Hepatic stellate cell (primary cell): ENCODE data around the gene HOXB8.

Experiments used
- DNase-seq: peaks from one replicate; pipeline ENCODE4 v3.0.0; 2011; ENCODE audit warnings: low spot score

Gene HOXB8

DNA sequence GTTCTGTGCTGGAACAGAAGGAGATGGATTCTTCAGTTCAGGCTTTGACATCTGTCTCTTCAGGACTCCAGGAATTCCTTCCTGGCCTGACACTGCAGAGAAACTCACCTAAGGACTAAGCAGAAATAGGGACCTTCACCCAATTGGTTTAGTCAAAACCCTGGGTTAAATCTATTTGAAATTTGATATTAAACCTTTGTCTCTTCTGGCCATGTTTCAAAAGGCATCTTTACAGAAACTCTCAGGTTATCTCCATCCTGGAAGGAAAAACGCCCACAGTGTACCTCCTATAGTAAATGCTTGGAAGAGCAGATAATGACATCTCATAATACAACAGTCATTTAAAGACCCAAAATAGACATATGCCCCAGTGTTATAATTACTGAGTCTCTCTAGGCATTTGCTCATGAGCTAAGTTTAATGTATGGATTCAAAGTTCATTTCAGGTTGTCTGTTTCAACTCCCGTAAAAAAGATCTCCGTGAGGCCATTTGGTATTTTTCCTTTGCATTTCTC is 31.3 kb downstream of the HOXB8 start:
- DNase-seq = no peak

DNA sequence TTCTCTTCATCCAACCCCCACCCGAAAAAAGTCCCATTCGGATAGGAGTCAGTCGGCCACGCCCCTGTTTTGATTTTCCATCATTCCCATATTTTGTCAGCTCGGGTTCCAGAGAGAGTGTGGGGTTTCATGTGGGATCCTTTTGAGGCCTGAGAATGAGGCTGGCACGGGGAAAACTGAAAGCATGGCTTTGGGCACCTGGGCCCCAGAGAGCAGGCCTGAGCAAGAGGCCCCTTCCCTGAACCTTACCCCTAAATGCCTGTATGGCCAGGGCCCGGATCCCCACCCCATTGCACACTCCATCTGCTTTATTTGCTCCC is 32.4 kb downstream of the HOXB8 start:
- DNase-seq = no peak

DNA sequence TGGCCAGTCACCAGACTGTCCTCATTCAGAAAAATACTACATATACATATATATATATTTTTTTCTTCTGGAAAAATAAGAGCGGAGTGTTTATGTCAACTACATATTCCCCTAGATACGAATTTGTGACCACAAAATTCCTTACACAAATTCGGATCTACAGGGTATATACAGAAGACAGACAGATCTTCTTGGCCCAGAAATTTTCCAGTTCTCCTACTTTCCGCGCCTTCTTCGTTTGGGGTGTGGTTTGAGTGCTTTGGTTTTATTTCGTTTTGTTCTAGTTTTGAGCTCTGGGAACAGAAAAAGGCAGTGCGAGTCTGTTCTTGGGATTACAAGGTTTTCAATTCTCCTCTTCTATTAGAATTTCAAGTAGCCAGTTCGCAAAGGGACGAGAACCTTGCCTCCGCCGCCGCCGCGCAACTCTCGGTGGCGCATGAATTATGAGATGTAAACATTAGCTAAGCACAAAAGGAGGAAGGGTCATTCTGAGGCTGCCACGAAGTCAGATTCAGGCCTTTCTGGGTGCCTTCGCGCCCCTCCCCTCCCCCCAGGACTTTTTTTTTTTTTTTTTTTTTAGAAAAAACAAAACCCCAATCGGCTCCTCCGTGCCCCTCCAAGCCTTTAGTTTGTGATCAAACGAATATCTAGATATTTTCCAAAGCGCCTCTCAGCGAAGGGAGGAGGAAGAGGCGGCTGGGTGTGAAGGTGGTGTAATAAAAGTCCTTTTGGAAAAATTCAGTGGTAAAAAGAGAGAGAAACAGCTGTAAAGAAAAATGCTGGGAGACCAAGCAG is 35.1 kb downstream of the HOXB8 start:
- no peak for DNase-seq

DNA sequence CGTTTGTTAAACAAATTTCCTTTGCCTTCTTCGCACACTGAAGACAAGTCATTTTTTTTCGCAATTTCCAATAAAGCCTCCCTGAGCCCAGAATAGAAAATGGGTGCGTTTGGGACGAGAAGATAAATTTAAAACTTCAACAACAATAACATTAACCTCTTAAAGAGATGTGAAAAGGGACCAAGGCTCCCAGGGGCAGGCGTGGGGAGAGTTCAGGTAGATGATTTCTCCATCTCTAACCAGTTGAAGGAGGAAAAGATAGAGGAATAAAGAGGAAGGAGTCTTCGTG is 35.7 kb downstream of the HOXB8 start:
- DNase-seq = no peak

DNA sequence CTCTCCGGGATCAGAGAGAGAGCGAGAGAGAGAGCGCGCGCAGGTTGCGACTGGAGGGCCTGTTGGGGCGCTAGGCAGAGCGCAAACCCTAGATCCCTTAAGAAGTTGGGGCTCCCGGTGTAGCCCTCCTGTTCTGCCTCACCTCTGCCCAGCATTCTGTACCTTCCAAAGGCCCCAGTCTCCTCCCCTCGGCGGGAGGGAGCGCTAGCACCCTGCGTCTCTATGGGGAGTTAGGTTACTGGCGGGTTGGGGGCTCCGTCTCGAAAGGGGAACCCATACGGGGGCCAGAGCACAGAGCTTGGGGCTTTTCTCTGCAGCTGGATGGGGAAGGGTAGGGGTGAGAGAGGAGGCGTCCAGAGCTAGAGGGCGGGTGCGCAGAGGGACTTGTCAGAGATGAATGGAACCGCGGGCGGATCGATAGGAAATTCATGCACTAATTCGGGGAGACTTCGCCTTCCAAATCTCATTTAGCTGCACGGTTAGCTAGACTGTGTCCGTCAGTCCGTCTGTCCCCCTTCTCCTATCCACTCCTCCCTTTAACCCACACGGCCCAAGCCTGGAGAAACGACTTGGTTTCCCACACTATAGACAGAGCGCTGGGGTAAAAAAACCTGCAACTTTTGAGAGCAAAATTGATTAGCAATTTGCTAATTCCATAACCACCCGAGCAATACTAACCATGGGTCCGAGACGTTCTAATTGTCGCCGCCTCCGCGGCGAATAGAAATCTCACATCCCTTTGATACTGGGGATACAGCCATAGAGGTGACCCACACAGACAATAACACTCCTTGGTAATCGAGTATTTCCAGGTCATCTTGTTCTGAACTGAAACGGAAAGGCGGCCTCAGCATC is 36.2 kb downstream of the HOXB8 start:
- DNase-seq = no peak

DNA sequence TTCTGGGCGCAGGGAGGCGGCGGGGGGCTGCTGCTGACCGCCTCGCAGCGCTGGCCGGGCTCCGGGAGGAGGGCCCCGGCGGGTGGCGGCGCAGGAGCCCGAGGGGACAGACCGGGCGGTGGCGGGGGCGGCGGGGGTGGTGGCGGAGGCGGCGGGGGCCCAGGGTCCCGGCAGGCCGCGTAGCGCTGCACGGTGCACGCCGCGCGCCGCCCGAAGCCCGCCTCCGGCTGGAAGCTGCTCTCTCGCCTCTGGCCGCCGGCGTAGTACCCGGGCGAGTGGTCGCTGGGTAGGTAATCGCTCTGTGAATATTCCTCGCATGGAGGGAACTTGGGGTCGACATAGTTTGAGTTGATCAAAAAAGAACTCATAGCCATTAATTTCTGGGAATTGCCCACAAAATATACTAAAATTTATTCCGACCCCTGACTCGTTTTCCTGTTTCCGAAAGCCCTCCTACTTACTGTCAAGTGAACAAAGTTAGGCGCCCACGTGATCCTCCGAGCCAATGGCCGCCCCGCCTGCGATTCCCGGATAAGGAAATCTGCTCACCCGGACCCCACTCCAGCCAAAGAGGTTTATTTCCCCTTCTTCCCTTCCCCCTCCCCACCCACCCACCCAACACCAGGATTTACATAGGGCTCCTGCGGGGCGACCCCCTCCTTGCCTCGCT is 37.0 kb downstream of the HOXB8 start, which contains the start of gene HOXB4:
TSS of gene HOXB4 (minus strand) at position 405 of the 670 bp plus-strand sequence. CDS start at position 374, 31 bp downstream.
- DNase-seq = peak; percentile 83

DNA sequence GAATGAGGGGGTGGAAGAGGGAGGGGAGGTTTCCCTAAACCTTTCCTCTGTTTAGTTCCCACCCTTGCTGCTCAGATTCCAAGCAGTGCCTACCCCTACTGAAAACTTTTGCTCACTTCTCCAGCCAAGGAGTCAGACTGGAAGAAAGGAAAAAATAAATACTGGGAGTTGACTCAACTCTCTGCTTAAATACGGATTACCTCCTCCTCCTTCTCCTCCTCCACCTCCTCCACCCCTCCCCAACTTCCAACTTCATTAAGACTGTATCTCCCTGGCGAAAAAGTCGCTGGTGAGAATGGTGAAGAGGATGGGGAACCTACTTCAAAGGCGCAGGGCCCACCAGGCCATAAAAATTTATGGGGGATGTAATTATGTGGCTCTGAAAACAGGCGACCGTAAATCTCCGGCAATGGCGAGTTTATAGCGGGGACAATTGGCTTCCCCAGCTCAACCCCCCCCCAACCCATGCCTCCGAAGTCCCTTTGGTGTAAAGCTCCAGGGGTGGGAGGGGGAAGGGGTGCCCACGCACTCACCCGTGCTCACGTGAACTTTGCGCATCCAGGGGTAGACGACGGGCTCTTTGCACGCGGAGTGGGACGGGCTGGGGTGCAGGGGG is 37.7 kb downstream of the HOXB8 start:
- DNase-seq = no peak

DNA sequence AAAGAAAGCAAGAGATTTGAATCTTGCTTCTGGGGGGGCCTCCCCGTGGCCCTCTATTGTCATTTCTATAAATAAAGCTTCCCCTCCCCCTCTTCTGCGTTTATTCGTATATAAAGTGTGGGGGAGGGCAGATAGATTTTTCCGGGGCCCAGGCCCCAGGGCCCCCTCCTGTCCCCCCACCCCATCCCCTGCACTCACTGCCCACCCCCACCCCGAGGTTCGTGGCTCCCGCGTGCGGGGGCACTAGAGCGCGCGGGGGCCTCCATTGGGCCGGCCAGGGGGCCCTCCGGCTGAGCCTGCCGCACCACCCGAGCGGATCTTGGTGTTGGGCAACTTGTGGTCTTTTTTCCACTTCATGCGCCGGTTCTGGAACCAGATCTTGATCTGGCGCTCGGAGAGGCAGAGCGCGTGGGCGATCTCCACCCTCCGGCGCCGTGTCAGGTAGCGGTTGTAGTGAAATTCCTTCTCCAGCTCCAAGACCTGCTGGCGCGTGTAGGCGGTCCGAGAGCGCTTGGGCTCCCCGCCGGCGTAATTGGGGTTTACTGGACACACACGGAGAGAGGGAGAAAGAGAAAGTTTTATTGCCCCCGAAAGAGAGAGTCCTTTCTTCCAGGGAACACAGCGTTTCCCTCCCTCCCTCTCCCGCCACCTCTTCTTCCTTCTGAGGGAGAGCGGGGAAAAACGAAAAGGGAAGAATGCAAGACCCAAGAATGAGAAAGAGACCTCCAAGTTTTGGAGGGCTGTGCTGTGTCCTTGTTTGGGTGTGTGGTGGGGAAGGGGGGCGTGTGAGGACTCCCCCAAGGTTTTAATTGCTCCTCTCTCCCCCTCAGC is 38.4 kb downstream of the HOXB8 start:
- DNase-seq = no peak

DNA sequence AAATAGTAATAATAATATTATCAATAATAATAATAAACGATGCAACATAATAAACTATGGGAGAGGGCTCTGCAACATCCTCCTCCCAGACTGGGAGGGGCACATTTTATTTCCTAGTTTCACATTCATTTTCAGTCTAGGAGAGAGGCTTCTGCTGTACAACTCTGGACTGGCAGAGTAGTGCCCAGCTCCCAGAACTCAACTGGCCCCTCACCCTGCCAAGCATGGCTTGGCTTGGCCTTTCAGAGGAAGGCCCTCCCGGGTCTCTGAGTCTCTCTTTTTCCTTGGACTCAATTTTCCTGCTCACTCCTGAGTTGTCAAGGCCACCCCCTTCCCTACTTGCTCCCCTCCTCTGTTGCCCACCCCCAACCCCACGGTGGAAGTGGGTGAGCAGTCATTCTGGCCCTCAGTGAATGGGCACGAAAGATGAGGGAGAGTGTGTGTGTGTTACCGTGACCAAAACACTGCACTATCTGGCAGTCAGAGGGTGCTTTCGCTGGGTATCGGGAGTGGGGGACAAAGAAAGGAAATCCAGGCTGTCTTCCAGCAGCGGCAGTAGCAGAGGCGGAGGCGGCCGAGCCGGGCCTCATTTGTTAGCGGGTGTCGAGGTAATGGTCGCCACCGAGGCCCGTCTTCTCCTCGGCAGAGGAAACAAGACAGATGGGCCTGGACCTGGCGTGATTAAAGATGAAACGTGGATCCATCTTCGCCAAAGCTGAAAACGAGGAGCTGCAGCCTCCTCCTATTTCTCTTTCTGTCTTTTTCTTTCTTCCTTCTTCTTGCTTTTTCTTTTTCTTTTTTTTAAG is 39.2 kb downstream of the HOXB8 start:
- no peak for DNase-seq

DNA sequence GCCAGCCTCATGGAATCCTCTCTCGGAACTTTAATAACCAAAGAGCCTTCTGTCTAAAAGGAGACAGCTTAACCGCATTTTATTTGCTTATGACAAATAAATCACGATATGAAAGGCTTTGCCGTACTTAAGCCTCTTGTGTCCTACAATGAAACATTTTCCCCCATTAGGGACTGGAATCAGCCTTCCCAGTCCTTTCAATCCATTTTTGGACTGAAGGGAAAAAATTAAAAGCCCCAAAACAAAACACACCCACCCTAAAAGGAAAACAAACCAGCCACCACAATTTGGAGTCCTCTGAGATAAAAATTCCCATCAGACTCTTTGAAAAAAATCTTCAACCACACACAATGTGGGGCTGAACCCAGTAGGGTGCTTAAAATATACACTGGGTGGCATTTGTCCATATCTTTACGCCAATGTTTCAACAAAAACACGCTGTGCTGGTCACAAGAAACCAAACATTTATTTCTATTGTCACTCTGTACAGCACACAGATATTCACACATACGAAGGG is 40.0 kb downstream of the HOXB8 start:
- DNase-seq = no peak

DNA sequence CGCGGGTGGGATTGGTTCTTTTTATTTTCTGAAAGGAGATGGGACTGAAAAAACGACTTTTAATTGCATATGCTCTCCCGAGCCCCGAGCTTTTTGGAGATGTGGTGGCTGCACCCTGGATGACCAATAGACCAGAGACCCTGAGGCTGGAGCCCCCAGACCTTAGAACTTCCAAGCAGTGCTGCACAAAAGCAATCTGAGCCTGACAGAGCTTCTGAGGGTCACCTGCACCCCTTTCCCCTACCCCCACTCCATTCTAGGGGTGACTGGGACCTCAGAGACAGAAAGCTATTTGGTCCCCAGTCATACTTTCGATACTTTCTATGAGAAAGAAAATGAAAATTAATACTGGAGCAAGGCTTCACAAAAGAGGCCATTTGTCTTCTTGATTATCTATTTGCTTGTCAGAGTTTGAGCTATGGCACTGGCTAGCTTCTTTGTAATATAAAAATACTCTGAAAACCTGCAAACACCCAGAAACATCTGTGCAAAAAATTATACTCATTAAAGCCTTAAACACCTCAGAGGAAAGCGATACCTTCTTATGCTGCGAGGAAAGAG is 40.5 kb downstream of the HOXB8 start:
- DNase-seq = no peak

DNA sequence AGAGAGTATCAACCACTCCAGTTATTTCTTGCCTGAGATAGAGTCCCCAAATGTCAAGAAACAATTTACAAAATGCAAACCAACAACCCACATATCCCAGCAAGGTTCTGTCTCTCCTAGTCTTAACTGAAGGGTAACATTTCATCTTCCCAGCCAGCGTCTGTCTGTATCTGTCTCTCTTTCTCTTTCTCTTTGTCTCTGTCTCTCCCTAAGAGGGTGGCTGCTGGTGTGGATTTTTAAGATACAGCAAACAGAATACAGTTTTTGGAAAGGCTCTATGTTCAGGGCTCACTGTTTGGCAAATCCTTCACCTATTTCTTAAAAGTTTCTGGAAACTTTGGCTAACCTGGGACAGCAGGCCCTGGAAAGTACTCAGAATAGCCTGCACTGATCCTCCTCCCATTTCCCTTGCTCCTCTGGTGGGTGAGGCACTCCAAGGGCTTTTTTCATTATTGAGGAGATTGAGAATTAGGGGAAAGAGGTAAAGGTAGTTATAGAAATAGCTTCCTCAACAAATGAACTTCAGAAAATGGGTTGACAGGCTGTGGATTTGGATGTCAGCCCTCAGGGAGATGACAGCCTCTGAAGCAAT is 43.2 kb downstream of the HOXB8 start:
- no peak for DNase-seq

DNA sequence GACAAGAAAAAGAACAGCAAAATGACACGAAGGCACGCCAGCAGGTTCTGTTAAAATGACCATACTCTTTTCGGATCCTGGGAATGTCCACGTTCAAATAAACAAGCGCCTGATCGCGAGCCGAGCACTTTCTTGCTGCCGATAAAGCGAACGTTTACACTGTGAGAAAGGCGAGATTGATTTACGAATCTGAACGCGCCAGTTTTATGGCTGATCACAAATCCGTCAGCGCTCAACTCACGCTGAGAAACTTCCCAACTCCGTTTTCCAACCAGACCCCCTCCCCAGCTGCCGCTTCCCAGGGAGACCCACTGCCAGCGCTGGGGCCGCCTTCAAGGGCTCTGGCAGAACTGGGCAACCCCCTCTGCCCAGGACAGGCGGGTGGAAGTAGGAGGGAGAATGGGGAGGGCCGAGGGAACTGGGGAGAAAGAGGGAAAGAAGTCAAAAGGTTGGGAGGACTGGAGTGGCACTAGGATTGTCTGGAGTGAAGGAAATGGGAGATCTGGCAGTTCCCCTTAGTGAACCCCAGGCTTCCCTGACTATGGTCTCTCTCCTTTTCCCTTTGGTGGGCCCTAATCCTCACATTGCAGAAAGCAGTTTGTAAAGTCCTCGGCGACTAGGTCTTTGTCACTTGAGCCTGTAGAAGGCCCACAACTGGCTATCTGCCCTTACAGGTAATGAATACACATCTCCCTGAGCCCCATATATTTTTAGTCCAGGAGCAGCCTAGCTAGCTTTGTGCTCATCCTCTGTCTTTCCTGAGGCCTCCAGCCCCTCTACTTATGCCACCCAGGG is 43.9 kb downstream of the HOXB8 start:
- no peak for DNase-seq

DNA sequence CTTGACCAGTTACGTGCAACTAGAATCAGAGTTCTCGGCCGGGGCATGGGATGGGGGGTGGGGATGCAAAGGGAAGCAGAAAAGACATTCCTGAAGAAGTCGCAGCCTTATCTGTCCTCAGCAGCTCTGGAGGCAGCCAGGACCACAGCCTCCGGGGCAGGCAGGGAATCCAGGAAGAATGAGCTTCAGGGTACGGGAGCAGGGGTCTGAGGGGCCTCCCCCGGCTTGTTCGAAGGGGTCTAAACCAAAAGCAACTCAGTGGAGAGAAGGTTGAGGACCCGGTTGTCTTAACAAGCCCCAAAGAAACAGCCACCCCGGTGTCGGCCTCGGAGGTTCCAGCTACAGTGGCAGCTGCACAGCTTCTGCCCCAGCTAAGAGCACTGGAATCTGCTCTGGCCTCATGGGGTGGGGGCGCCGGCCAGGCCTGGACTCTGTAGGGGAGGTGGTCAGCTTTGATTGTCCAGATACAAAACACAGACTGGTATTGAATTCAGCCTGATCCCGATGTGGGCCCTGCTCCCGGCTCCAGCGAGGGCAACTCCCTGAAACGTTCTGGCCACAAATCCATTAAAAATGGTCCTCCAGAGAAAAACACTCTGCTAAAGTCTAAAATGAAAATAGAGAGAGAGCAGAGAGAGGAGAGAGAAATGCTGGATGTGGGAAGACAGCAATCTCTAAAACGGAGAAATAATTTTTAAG is 44.6 kb downstream of the HOXB8 start:
- DNase-seq = no peak

DNA sequence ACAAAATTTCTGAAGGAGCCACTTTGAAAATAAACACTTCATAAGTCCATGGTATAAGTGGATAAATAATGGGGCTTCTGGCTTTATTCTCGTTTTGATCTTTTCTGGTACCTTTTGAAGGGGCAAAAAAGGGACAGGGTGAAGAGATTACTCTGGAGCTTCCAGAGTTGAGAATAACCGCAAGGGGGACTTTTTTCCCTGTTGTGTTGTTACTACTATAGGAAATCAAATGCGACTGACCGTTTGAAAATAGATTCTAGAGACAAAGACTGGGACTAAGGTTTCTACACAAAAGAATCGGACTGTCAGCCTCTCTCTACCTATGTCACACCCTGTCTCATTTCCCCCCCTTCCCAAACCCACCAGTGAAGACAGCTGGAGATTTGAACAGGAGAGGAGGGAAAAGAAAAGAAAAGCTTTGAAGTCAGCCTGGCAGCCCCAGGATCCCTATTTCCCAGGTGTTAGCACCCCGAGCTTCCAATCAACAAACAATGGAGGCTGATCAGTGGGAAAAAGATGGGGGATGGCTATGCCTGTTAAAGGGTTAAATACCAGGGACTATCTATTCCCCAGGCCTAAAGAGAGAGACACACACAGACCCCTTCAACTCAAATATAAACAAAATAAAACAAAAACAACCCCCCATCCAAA is 45.3 kb downstream of the HOXB8 start:
- no peak for DNase-seq

DNA sequence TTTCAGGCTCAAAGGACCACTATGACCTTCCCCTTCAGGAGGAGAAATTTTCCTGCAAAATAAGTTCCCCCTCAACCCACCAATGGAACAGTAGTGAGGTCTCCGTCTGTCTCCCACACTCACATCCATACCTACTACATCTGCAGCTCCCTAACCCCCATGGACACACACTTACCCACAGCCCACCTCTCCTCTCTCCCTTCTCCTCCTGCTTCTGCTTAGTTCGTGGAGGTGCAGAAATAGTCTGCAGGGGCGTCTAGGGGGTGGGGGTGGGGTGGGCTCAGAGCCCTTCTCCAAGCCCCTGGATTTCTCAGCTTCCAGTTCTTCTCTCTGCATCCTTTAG is 45.9 kb downstream of the HOXB8 start:
- DNase-seq = no peak

DNA sequence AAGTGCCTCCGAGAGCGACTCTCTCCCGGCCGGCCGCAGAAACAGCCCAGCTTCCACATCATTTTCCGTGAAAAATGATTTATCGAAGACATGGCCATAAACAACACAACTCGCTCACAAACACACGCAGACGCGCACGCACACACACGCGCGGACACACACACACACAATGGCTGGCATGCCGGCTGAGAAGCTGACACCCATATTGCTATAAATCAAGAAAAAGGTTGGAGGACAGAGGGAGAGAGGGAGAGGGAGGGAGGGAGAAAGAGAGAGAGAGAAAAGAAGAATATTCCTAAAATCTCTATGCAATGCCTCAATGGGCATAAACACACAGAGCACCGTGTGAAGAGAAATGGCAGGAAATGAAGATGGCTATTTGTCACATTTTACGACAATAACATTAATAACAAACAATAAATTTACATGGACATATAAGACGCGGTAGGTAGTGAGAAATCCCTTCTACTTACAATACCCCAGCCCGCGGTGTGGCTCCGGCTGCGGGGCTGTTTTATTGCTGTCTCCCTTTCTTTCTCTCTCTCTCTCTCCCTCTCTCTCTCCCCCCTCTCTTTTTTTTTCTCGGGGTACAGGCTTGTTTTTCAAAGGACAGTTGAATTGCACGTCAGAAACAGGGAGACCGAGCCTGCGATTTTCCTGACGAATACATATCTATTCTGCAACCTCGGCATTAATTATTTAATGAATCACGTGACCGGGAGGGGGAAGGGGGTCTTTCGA is 46.4 kb downstream of the HOXB8 start:
- no peak for DNase-seq
